Mesothelial cell of epicardium (in vitro differentiated cells): ENCODE data around the gene ATP2B1. TPM values are rescaled to one million over a fixed set of nuclear protein-coding genes. Genes with fewer than 3 reads are reported as not detected.
"Not testable (repeated sequence)": the region's sequence is repeated elsewhere in the genome, so short reads cannot be mapped to it uniquely, and the experiment has no call there.

Experiments
- DNase-seq, 2 experiments: peaks; one replicate each; pipeline ENCODE4 v3.0.0; 2021; ENCODE audit warnings: low spot score in 2 of 2; ENCODE audit not compliant: unreplicated experiment in 2 of 2
- H3K27ac Mint-ChIP-seq: 2 replicates; pipeline ENCODE4 v1.8.0; 2021; ENCODE audit warnings: mixed read lengths
- H3K27me3 Mint-ChIP-seq: 2 replicates; pipeline ENCODE4 v1.8.0; 2021; ENCODE audit warnings: low read depth, mixed read lengths
- H3K36me3 Mint-ChIP-seq: 2 replicates; pipeline ENCODE4 v1.8.0; 2021; ENCODE audit warnings: mixed read lengths
- H3K4me1 Mint-ChIP-seq: 2 replicates; pipeline ENCODE4 v1.8.0; 2021; ENCODE audit warnings: mixed read lengths
- H3K4me3 Mint-ChIP-seq: 2 replicates; pipeline ENCODE4 v1.8.0; 2021; ENCODE audit warnings: mild to moderate bottlenecking, moderate library complexity, mixed read lengths
- H3K9me3 Mint-ChIP-seq: 2 replicates; pipeline ENCODE4 v1.8.0; 2021; ENCODE audit warnings: mixed read lengths
- CTCF ChIP-seq: fragments of 200-600 bp; sonication (generic); IDR thresholded peaks from one replicate; pipeline ENCODE4 v1.5.0; 2021; ENCODE audit warnings: antibody characterized with exemption; ENCODE audit not compliant: unreplicated experiment
- total RNA-seq: library from RNA; stranded (reverse); gene quantifications from 3 replicates; pipeline ENCODE4 v1.2.1, GENCODE V29; 2021

Gene ATP2B1
- total RNA-seq: 124 to 140 TPM (median 131 TPM) in 3 replicates

GRCh38 chr12:89708565-89709156, at the start of gene ATP2B1:
Gene ATP2B1 (minus strand): TSS chr12:89708838. CDS start chr12:89655886, 52,952 bp downstream.
- H3K27me3 Mint-ChIP-seq: no peaks in the 10 kb centered on the region
- TF ChIP-seq CTCF: peak; percentile 6
- peaks cover 43% of the 10 kb centered on the region for H3K4me1 Mint-ChIP-seq
- H3K4me3 Mint-ChIP-seq: peak within 1 kb of the TSS; percentile 99
- peaks cover 5% of the 10 kb centered on the region for H3K36me3 Mint-ChIP-seq
- H3K27ac Mint-ChIP-seq: peak within 1 kb of the TSS; percentile 98
- H3K9me3 Mint-ChIP-seq: peaks cover 4% of the 10 kb centered on the region
- DNase-seq: peak; percentile 70 to 86

- not testable (repeated sequence) for DNase-seq, H3K36me3 Mint-ChIP-seq, H3K27ac Mint-ChIP-seq, H3K9me3 Mint-ChIP-seq, H3K27me3 Mint-ChIP-seq, H3K4me3 Mint-ChIP-seq
- H3K4me1 Mint-ChIP-seq: peaks cover 11% of the 10 kb centered on the region
These were observed 49.3 kb upstream of the ATP2B1 start for GRCh38 chr12:89757987-89758386.

- Mint-ChIP-seq H3K4me3 (no peak overlapping the region), H3K4me1 (peaks cover 2% of the 10 kb centered on the region), H3K27ac (no peak overlapping the region), H3K9me3 (peaks cover 10% of the 10 kb centered on the region), H3K27me3 (no peaks in the 10 kb centered on the region), H3K36me3 (no peaks in the 10 kb centered on the region)
- no peak for TF ChIP-seq CTCF
- DNase-seq: no peak
These were observed 48.2 kb upstream of the ATP2B1 start for GRCh38 chr12:89756585-89757398.

- no peak for DNase-seq
- H3K4me3 Mint-ChIP-seq: no peak overlapping the region
- no peaks in the 10 kb centered on the region for H3K27me3 Mint-ChIP-seq
- H3K27ac Mint-ChIP-seq: no peak overlapping the region
- H3K36me3 Mint-ChIP-seq: no peaks in the 10 kb centered on the region
- H3K9me3 Mint-ChIP-seq: peaks cover 10% of the 10 kb centered on the region
- no peak for TF ChIP-seq CTCF
- H3K4me1 Mint-ChIP-seq: peaks cover 2% of the 10 kb centered on the region
These were observed 47.6 kb upstream of the ATP2B1 start for GRCh38 chr12:89756194-89756584.

GRCh38 chr12:89753997-89754396, 45.4 kb upstream of the ATP2B1 start:
- H3K36me3 Mint-ChIP-seq: no peaks in the 10 kb centered on the region
- no peak for DNase-seq
- H3K9me3 Mint-ChIP-seq: peaks cover 12% of the 10 kb centered on the region
- no peak overlapping the region for H3K27ac Mint-ChIP-seq
- H3K4me1 Mint-ChIP-seq: peaks cover 2% of the 10 kb centered on the region
- TF ChIP-seq CTCF: no peak
- no peaks in the 10 kb centered on the region for H3K27me3 Mint-ChIP-seq
- H3K4me3 Mint-ChIP-seq: no peak overlapping the region

GRCh38 chr12:89752341-89752740, 43.7 kb upstream of the ATP2B1 start:
- Mint-ChIP-seq H3K4me1 (peaks cover 2% of the 10 kb centered on the region), H3K9me3 (peaks cover 12% of the 10 kb centered on the region), H3K36me3 (no peaks in the 10 kb centered on the region), H3K27me3 (no peaks in the 10 kb centered on the region), H3K27ac (no peak overlapping the region), H3K4me3 (no peak overlapping the region)
- TF ChIP-seq CTCF: no peak
- no peak for DNase-seq
